Epithelial cell of proximal tubule (primary cell): ENCODE results near the gene EPS8L3. TPM values are rescaled to one million over a fixed set of nuclear protein-coding genes. Genes with fewer than 3 reads are reported as not detected.
"Not testable (repeated sequence)": the region's sequence is repeated elsewhere in the genome, so short reads cannot be mapped to it uniquely, and the experiment has no call there.

Experiments used
- DNase-seq: peaks from one replicate; pipeline ENCODE4 v3.0.0-alpha.2; 2011; ENCODE audit warnings: low read depth
- H3K4me3 ChIP-seq: 2 replicates; pipeline ENCODE4 v1.5.1; 2011; ENCODE audit warnings: low read depth, mild to moderate bottlenecking, low read length
- total RNA-seq: library from RNA; depleted of rRNA; stranded (reverse); fragments of >200 nt; gene quantifications from 2 replicates; pipeline ENCODE4 v1.2.3, GENCODE V29; 2015
- TF ChIP-seq, protein P1 (sequence below): conservative IDR thresholded peaks from 2 replicates; pipeline ENCODE4 v1.5.1; 2012; ENCODE audit warnings: low read depth, mild to moderate bottlenecking, low read length

Gene EPS8L3
- total RNA-seq, 1 donor from 2014 or later: not detected

DNA sequence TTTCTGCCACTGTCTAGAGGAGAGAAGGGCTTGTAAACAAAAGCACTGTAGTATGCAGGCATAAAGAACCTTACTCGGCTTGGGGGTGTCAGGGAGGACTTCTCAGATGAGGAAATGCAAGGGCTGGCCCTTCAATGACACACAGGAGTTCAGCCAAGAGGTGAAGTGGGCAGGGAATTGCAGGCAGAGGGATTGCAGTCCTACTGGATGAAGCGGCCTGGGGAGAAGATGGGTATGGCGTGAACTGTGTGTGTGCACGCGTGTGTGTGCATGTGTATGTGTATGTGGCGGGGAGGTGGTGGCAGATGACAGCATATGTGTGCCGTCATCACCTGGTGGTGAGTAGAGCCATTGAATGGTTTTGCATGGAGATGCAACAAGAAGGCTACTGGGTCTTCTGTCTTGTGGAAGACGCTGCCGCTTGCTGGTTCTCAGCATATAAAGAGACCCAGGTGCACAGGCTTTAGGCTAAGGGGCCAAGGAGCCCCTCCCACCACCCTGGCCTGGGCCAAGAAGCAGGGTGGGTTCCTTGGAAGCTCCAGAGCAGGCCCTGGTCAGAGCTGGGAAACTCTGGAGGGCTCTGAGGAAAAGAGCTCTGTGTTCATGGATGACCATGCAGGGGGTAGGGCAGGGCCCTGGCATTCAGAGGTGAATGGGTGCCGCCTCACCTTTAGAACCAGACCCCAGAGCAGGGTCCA, 4.1 kb upstream of the EPS8L3 start:
- DNase-seq: no peak
- TF ChIP-seq, protein P1, sequence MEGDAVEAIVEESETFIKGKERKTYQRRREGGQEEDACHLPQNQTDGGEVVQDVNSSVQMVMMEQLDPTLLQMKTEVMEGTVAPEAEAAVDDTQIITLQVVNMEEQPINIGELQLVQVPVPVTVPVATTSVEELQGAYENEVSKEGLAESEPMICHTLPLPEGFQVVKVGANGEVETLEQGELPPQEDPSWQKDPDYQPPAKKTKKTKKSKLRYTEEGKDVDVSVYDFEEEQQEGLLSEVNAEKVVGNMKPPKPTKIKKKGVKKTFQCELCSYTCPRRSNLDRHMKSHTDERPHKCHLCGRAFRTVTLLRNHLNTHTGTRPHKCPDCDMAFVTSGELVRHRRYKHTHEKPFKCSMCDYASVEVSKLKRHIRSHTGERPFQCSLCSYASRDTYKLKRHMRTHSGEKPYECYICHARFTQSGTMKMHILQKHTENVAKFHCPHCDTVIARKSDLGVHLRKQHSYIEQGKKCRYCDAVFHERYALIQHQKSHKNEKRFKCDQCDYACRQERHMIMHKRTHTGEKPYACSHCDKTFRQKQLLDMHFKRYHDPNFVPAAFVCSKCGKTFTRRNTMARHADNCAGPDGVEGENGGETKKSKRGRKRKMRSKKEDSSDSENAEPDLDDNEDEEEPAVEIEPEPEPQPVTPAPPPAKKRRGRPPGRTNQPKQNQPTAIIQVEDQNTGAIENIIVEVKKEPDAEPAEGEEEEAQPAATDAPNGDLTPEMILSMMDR: no peak
- no peak overlapping the region for H3K4me3 ChIP-seq

DNA sequence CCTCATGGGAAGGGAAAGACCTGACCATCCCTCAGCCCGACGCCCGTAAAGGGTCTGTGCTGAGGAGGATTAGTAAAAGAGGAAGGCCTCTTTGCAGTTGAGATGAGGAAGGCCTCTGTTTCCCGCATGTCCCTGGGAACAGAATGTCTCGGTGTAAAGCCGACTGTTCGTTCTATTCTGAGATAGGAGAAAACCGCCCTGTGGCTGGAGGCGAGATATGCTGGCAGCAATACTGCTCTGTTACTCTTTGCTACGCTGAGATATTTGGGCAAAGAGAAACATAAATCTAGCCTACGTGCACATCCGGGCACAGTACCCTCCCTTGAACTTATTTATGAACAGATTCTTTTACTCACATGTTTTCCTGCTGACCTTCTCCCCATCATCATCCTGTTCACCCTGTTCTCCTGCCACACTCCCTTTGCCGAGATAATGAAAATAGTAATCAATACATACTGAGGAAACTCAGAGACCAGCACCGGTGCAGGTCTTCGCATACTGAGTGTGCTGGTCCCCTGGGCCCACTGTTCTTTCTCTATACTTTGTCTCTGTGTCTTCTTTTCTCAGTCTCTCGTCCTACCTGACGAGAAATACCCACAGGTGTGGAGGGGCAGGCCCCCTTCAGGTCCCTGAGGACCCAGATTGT, 3.4 kb upstream of the EPS8L3 start:
- not testable (repeated sequence) for DNase-seq, H3K4me3 ChIP-seq

DNA sequence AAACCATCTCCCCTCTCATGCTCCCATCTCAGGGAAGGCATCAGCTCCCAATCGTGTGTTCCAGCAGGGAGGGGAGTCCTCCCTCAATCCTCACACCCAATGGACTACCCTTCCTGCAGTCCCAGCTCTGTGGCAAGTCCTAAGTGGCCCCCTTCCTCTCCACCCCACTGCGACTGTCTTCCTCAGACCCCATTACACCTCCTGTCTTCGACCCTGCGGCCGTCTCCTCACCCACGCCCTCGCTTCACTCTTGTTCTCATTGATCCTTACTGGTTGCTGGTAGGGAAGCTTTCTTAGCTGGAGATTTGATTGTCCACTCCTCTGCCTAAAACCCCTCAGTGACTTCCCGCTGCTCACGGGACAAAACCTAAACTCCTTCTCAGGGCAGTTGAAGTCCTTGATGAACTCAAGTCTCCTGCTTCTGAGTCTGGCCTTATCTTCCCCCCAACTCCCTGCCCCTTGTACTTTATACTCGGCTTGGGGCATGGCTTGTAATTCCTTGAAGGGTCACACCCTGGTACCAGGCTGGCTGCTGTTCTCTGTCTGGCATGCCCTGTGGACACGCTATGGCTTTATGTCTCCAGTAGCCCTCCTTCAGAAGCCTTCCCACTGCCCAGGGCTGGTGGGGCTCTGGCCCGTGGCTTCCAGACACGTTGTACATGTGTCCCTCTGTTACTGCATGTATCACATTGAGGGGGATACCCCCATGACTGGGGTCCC, 2.3 kb upstream of the EPS8L3 start:
- no peak overlapping the region for H3K4me3 ChIP-seq
- TF ChIP-seq, protein P1: no peak
- DNase-seq: no peak

DNA sequence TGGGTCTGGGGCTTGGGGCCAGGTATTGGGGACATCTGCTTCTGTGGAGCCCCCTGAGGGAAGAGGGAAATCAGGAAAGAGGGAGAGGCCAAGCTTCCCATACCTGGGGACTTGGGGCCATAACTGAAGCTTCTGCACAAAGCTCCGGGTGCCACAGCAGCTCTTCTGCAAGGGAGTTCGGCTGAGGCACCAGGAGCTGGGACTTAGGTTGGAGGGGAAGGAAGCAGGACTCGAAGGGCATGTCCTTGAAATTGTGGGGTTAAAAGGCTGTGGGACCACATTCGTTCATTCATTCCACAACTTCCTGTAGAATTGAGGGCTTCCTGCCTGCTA, 1.7 kb upstream of the EPS8L3 start:
- no peak for DNase-seq
- no peak overlapping the region for H3K4me3 ChIP-seq
- TF ChIP-seq, protein P1: no peak

DNA sequence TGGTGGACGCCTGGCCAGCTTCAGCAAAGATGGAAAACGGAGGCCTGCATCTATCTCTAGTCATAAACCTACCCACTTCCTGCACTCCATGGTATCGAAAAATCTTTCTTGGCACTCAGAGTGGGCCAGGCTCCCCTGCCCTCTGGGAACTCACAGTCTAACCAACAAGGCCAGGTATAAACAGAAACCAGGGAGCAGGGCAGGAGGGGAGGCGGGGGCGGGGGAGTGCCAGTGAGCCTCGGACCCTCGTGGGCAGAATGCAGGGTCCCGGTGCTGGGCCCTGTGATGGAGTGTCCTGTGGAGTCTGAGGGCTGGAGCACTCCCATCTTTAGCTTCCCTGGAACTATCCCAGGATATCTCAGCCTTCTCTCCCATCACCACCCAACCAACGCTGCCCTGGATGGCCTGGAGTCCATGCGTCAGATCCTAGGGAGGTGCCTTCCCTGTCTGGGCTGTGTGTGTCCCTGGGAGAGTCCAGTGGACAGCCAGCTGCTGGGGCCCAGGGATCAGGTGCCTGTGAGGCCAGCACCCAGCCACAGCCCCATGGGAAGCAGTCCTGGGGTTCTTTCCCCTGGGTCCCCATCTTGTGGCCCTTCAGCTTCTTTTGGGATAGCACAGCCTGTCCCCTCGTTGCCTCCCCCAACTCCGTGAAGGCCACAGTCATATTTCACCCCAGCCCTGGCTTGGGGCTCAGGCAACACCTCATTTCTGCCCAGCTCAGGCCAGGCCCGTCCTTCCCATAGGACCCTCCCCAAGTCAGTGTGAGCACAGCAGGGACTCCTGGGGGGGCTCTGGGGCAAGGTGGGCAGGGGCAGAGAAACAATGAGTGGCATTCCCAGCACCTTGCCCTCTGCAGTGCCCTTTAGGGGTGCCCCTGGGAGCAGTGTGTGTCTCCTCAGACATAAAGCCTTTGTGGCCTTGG, 1.1 kb upstream of the EPS8L3 start:
- TF ChIP-seq, protein P1: no peak
- no peak for DNase-seq
- no peak overlapping the region for H3K4me3 ChIP-seq

DNA sequence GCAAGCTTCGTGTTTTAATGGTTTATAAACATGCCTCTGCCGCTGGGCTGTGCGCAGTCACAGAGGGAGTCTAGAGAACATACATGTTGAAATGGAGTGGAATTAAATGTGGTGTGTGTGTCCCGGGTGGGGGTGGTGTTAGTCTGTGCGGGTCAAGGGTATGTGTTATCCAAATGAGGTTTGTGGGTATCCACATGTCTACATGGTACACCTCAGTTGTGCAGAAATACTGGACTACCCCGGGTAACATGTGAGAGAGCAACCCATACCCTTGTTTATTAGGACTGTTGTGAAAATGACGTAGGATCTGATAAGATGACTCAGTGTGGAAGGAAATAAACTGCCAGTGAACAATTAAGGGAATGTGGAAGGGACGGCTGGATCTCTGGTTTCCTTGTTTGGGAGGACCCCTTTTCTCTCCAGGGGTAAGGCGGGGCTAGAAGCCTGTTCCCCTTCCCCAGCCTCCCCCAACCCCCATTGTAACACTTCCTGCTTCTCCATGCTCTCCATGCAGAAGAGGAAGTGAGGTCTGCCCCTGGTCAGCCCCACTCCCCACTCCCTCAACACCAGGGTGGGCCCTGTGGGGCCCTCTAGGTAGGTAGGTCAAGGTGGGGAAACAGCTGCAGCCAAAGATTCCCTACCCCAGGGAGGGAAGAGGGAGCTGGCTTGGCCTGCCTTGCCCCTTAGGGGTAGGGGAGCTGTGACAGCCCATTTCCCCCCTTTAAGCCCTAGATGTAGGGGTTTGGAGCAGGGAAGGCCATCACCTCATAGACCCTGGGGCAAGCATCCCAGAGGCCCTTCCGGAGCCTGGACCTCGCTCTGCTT, 690 bp downstream of the EPS8L3 start:
- H3K4me3 ChIP-seq: no peak overlapping the region

More for the DNA sequence above, 690 bp downstream of the EPS8L3 start:
- no peak for DNase-seq
- TF ChIP-seq, protein P1: no peak
